ENCODE measurements around the gene CNTN2. TPM values are rescaled to one million over a fixed set of nuclear protein-coding genes. Genes with fewer than 3 reads are reported as not detected.

Gene CNTN2
- under 0.01 TPM in 2 replicates for total RNA-seq

GRCh38 chr1:205042911-205043806, at the start of gene CNTN2:
Gene CNTN2 (plus strand): TSS chr1:205043212. CDS start chr1:205053186, 9,974 bp downstream.

GRCh38 chr1:205084360-205084759, 41.3 kb downstream of the CNTN2 start, which contains the start of gene TMEM81:
Gene TMEM81 (minus strand): TSS chr1:205084460. CDS start chr1:205084320, 140 bp downstream.

GRCh38 chr1:205121660-205122488, 78.9 kb downstream of the CNTN2 start, which contains the start of gene RBBP5:
Gene RBBP5 (minus strand): TSS chr1:205121978. CDS start chr1:205121873, 105 bp downstream.

Other genes starting within 250 kb of the CNTN2 start
- gene NFASC, start 172.3 kb upstream of the CNTN2 start, total RNA-seq, result 13.8 and 42.6 TPM in 2 replicates
- 1.7 and 2.7 TPM in 2 replicates for gene TMEM81, start 41.2 kb downstream of the CNTN2 start, total RNA-seq
- 22.8 and 30.3 TPM in 2 replicates for gene RBBP5, start 78.8 kb downstream of the CNTN2 start, total RNA-seq
- 14.1 and 16.1 TPM in 2 replicates for gene DSTYK, start 168.5 kb downstream of the CNTN2 start, total RNA-seq
- gene TMCC2, start 184.7 kb downstream of the CNTN2 start, total RNA-seq, result 2.3 TPM in 2 replicates